GM12878 (cell line): ENCODE measurements around the gene FN3K. TPM values are rescaled to one million over a fixed set of nuclear protein-coding genes. Genes with fewer than 3 reads are reported as not detected.

Source experiments
- ATAC-seq: fragments of 200-7000 bp; cut with Tn5 transposase; 3 replicates; pipeline ENCODE4 v1.9.1; 2020; ENCODE audit warnings: mild to moderate bottlenecking, moderate library complexity
- BruUV-seq: library from RNA; stranded (reverse); fragments of 400-500 nt; replicated peaks from 2 replicates; lab custom pipeline; 2021; lab: Mats Ljungman, UMichigan
- CTCF ChIA-PET: fragments of 300-600 bp; sonication (Branson Sonifier 250); formaldehyde crosslinking; extraction: SDS; loops from one replicate; lab custom pipeline; 2021; ENCODE audit warnings: inconsistent platforms; lab: Yijun Ruan, JAX
- POLR2A ChIA-PET: fragments of 350-600 bp; formaldehyde crosslinking; extraction: SDS; loops from one replicate; lab custom pipeline; 2021; ENCODE audit warnings: inconsistent platforms; lab: Charles Lee
- RAD21 ChIA-PET: fragments of 300-600 bp; sonication (Branson Sonifier 250); formaldehyde crosslinking; loops from one replicate; lab custom pipeline; 2023; ENCODE audit warnings: antibody characterized with exemption; ENCODE audit not compliant: unreplicated experiment; lab: Charles Lee
- SMC1A ChIA-PET: fragments of 300-600 bp; sonication (Branson Sonifier 250); formaldehyde crosslinking; loops from one replicate; lab custom pipeline; 2023; ENCODE audit not compliant: unreplicated experiment, uncharacterized antibody; lab: Charles Lee
- DNase-seq: peaks from one replicate; pipeline ENCODE4 v3.0.0-alpha.2; 2011; ENCODE audit warnings: low read depth, low spot score
- FAIRE-seq: peaks from 3 replicates; lab custom pipeline; 2011; peaks lifted over from hg19 to GRCh38; lab: Jason Lieb, UNC
- H2AFZ ChIP-seq: 2 replicates; pipeline ENCODE4 v1.6.0; 2011; ENCODE audit warnings: low read depth, low read length, control low read depth; ENCODE audit not compliant: control insufficient read depth
- H3K27ac ChIP-seq: 2 replicates; pipeline ENCODE4 v1.5.1; 2011; ENCODE audit warnings: control low read depth; ENCODE audit not compliant: control insufficient read depth, insufficient read depth
- H3K27me3 ChIP-seq, 2 experiments: replicated peaks in 1 of 2; 2 replicates each; pipeline versions ENCODE4 v1.6.0 to v1.6.1; 2011; ENCODE audit warnings: low read length in 1 of 2; ENCODE audit not compliant: control insufficient read depth in 2 of 2, insufficient read depth in 2 of 2
- H3K36me3 ChIP-seq, 2 experiments: 2 replicates each; pipeline ENCODE4 v1.5.1; 2011; ENCODE audit warnings: low read length in 1 of 2; ENCODE audit not compliant: control insufficient read depth in 2 of 2, insufficient read depth in 2 of 2
- H3K4me1 ChIP-seq: 2 replicates; pipeline ENCODE4 v1.6.1; 2011; ENCODE audit warnings: mild to moderate bottlenecking, low read length, moderate library complexity, mixed read lengths; ENCODE audit not compliant: control insufficient read depth, insufficient read depth
- H3K4me2 ChIP-seq: 2 replicates; pipeline ENCODE4 v1.6.0; 2011; ENCODE audit warnings: control low read depth; ENCODE audit not compliant: control insufficient read depth, insufficient read depth
- H3K4me3 ChIP-seq: fragments of 200-600 bp; sonication (generic); 2 replicates; pipeline ENCODE4 v1.5.1; 2016
- H3K79me2 ChIP-seq: 2 replicates; pipeline ENCODE4 v1.6.0; 2011; ENCODE audit warnings: low read length; ENCODE audit not compliant: control insufficient read depth, insufficient read depth
- H3K9ac ChIP-seq: 2 replicates; pipeline ENCODE4 v1.8.0; 2011; ENCODE audit warnings: low read length, control low read depth, mixed read lengths; ENCODE audit not compliant: control insufficient read depth, insufficient read depth
- H3K9me3 ChIP-seq: replicated peaks from 3 replicates; pipeline ENCODE4 v1.5.1; 2011; ENCODE audit warnings: mild to moderate bottlenecking, low read length; ENCODE audit not compliant: control insufficient read depth, insufficient read depth
- H4K20me1 ChIP-seq: 2 replicates; pipeline ENCODE4 v1.6.0; 2011; ENCODE audit not compliant: control insufficient read depth, insufficient read depth
- ATF7 ChIP-seq: fragments of 450-650 bp; IDR thresholded peaks from 2 replicates; pipeline ENCODE4 v1.6.1; 2016; ENCODE audit warnings: low read depth, mild to moderate bottlenecking
- KLF5 ChIP-seq: fragments of 450-650 bp; IDR thresholded peaks from 2 replicates; pipeline ENCODE4 v1.6.1; 2014; ENCODE audit warnings: mild to moderate bottlenecking; ENCODE audit not compliant: partially characterized antibody
- RCOR1 ChIP-seq: conservative IDR thresholded peaks from 2 replicates; pipeline ENCODE4 v1.6.1; 2012; ENCODE audit warnings: low read depth, low read length, improper control_type of control experiment
- WGBS: methylation state at CpG from one replicate; pipeline ENCODE4 v1.1.6; 2016; ENCODE audit warnings: low lambda C conversion rate; ENCODE audit not compliant: insufficient replicate concordance, insufficient coverage; ENCODE audit errors: missing lambda C conversion rate; 5-methylcytosine and 5-hydroxymethylcytosine counted together
- in situ Hi-C: fragments of 300-500 bp; cut with MboI; formaldehyde crosslinking; loops from 9 replicates; pipeline ENCODE4 v1.14.3; 2018; ENCODE audit warnings: mixed read lengths
- intact Hi-C: fragments of 100-400 bp; cut with micrococcal nuclease; formaldehyde crosslinking; loops from one replicate; pipeline ENCODE4 v1.14.2; 2022; ENCODE audit not compliant: unreplicated experiment
- polyA plus RNA-seq, 11 experiments: library from polyadenylated mRNA; depleted of rRNA in 4 of 11; unstranded in 6 of 11; stranded (reverse) in 5 of 11; fragments of >200 nt; fragmentation: Nextera tagmentation in 4 of 11; fragmentation: Illumina TruSeq in 1 of 11; extraction: Ambion mirVana in 4 of 11; extraction: Trizol in 1 of 11; gene quantifications; 1 replicate in 1 of 11; 2 replicates in 10 of 11; pipeline versions ENCODE4 v1.2.1 to v1.2.3, GENCODE V29; 2011 to 2016; ENCODE audit warnings: inconsistent platforms in 2 of 11, missing spikeins in 2 of 11, low read depth in 1 of 11
- total RNA-seq, 4 experiments: library from RNA; depleted of rRNA in 3 of 4; stranded (reverse); fragments of >200 nt in 3 of 4; fragmentation: Illumina TruSeq in 1 of 4; extraction: Trizol in 1 of 4; gene quantifications; 2 replicates each; pipeline versions ENCODE4 v1.2.1 to v1.2.3, GENCODE V29; 2013 to 2021
- TF ChIP-seq, protein P1 (sequence below): fragments of 450-650 bp; IDR thresholded peaks from 2 replicates; pipeline ENCODE4 v1.6.1; 2017; ENCODE audit warnings: mild to moderate bottlenecking, moderate library complexity
- TF ChIP-seq, protein P2 (sequence below): fragments of 450-650 bp; IDR thresholded peaks from 2 replicates; pipeline ENCODE4 v1.6.1; 2016; ENCODE audit warnings: mild to moderate bottlenecking
- TF ChIP-seq, protein P3 (sequence below): IDR thresholded peaks from 2 replicates; pipeline ENCODE4 v1.6.1; 2011; ENCODE audit warnings: mild to moderate bottlenecking, low read depth, low read length, moderate library complexity; ENCODE audit not compliant: insufficient replicate concordance

The FN3K gene
- total and polyA plus RNA-seq, 10 of the 15 experiments (the other 5 are each of a cell fraction or from before 2014, with no cell fraction given) = 0.08 to 0.51 (median 0.17) TPM; not detected in 7

DNA sequence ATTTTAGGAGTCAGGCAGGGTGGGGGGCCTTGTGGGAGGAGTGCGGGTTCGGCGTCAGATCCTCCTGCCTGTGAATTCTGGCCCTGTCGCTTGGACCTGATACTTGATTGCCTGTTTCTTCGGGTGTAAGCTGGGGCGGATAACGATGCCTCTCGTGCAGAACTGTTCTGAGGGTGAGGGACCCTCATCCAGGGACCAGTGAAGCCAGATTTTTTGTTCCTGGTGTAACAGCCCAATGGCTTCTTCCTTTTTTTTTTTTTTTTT lies 17.7 kb downstream of the FN3K start (continued):
- TF ChIP-seq, protein P1, sequence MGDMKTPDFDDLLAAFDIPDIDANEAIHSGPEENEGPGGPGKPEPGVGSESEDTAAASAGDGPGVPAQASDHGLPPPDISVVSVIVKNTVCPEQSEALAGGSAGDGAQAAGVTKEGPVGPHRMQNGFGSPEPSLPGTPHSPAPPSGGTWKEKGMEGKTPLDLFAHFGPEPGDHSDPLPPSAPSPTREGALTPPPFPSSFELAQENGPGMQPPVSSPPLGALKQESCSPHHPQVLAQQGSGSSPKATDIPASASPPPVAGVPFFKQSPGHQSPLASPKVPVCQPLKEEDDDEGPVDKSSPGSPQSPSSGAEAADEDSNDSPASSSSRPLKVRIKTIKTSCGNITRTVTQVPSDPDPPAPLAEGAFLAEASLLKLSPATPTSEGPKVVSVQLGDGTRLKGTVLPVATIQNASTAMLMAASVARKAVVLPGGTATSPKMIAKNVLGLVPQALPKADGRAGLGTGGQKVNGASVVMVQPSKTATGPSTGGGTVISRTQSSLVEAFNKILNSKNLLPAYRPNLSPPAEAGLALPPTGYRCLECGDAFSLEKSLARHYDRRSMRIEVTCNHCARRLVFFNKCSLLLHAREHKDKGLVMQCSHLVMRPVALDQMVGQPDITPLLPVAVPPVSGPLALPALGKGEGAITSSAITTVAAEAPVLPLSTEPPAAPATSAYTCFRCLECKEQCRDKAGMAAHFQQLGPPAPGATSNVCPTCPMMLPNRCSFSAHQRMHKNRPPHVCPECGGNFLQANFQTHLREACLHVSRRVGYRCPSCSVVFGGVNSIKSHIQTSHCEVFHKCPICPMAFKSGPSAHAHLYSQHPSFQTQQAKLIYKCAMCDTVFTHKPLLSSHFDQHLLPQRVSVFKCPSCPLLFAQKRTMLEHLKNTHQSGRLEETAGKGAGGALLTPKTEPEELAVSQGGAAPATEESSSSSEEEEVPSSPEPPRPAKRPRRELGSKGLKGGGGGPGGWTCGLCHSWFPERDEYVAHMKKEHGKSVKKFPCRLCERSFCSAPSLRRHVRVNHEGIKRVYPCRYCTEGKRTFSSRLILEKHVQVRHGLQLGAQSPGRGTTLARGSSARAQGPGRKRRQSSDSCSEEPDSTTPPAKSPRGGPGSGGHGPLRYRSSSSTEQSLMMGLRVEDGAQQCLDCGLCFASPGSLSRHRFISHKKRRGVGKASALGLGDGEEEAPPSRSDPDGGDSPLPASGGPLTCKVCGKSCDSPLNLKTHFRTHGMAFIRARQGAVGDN = no peak
- TF ChIP-seq, all 136 proteins: peak for 0

DNA sequence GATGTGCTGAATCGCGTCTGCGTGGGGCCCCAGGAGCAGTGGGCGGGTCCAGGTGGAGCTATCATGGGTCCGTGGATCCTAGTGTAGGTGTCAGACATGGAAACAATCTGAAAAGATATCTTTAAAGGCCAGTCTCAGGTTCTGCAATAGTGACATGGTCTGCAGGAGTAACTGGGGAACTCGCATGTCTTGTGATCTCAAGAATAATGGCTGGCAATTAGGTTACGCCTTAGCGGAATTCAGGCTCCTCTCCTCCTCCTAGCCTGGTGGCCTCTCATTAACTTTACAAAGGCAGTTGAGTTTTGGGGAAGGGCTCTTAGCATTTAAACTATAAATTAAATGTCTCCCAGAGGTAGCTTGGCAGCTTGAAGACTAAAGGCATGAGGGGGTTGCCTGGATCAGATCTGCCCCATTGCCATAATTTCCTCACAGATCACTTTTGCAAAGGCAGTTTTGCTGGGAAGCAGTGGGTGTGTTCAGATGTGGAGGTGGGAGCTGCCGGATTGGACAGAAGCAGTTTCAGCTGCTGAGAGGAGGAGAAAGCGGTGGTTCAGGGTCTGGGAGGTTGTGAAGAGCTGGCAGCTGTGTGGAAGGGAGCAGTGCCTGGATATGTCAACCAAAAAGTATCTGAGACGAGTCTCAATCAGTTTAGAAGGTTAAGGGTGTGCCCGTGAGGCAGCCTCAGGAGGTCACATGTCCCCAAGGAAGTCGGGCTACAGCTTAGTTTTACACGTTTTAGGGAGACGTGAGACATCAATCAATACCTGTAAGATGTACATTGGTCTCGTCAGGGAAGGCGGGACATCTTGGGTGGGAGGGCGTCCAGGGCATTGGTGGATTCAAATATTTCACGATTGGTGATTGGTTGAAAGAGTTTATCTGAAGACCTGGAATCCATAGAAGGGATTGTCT lies 19.1 kb downstream of the FN3K start:
- CTCF ChIA-PET = interaction anchor here (0.6 kb wide), 1 partner anchor 74 kb away, joined by 5 read pairs; no protein-coding TSS in a partner anchor
- no peak for FAIRE-seq
- no peak for ATAC-seq
- in situ Hi-C loops = no loop called here
- H2AFZ ChIP-seq = no peak overlapping the region
- BruUV-seq = TSS peak; percentile 65
- no peak overlapping the region for H3K27ac ChIP-seq
- TF ChIP-seq KLF5 (no peak), ATF7 (no peak), RCOR1 (no peak)
- TF ChIP-seq, protein P2, sequence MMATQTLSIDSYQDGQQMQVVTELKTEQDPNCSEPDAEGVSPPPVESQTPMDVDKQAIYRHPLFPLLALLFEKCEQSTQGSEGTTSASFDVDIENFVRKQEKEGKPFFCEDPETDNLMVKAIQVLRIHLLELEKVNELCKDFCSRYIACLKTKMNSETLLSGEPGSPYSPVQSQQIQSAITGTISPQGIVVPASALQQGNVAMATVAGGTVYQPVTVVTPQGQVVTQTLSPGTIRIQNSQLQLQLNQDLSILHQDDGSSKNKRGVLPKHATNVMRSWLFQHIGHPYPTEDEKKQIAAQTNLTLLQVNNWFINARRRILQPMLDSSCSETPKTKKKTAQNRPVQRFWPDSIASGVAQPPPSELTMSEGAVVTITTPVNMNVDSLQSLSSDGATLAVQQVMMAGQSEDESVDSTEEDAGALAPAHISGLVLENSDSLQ = peak; percentile 49
- TF ChIP-seq, protein P3, sequence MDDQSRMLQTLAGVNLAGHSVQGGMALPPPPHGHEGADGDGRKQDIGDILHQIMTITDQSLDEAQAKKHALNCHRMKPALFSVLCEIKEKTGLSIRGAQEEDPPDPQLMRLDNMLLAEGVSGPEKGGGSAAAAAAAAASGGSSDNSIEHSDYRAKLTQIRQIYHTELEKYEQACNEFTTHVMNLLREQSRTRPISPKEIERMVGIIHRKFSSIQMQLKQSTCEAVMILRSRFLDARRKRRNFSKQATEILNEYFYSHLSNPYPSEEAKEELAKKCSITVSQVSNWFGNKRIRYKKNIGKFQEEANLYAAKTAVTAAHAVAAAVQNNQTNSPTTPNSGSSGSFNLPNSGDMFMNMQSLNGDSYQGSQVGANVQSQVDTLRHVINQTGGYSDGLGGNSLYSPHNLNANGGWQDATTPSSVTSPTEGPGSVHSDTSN = peak; percentile 23
- no peaks in the 10 kb centered on the region for H4K20me1 ChIP-seq
- SMC1A ChIA-PET = interaction anchor here (1.4 to 2.5 kb wide), 2 partner anchors 9 to 14 kb away, joined by 4 to 8 read pairs; no protein-coding TSS in a partner anchor
- H3K9ac ChIP-seq = no peak overlapping the region
- no peak overlapping the region for H3K4me2 ChIP-seq
- H3K36me3 ChIP-seq = no peaks in the 10 kb centered on the region; a peak in 1 of 4 replicates
- H3K4me3 ChIP-seq = no peak overlapping the region
- RAD21 ChIA-PET = no interaction called here
- H3K9me3 ChIP-seq = no peaks in the 10 kb centered on the region; the same call in 2 of the 3 replicates
- POLR2A ChIA-PET = interaction anchor here (0.6 kb wide), 3 partner anchors 83 to 344 kb away, joined by 3 to 6 read pairs (median 3); no protein-coding TSS in a partner anchor
- intact Hi-C loops = loop anchor here (10.0 kb wide), 1 partner anchor 110 kb away; the partner anchor contains the start of gene WDR45B
- 0 out of 2 replicates have a peak, but pooled peaks cover 2% of the 10 kb centered on the region for H3K4me1 ChIP-seq
- DNase-seq = no peak
- H3K27me3 ChIP-seq = no peaks in the 10 kb centered on the region
- peaks cover 16% of the 10 kb centered on the region for H3K79me2 ChIP-seq
- WGBS = 87% methylated on average over 19 of the region's 19 CpGs
